Vagina (tissue), 2 donors: ENCODE measurements around the gene GPR85.

Experiments used
- CTCF ChIP-seq, 3 experiments: fragments of 450-650 bp in 2 of 3; fragments of 200-600 bp in 1 of 3; sonication (generic) in 1 of 3; IDR thresholded peaks; one replicate each; pipeline ENCODE4 v1.5.1; 2017 to 2019; ENCODE audit warnings: antibody characterized with exemption in 3 of 3, mild to moderate bottlenecking in 2 of 3, moderate library complexity in 2 of 3
- POLR2AphosphoS5 ChIP-seq, 2 donors: sonication (generic); formaldehyde crosslinking; IDR thresholded peaks; one replicate each; pipeline ENCODE4 v1.9.0; 2017; ENCODE audit warnings: antibody characterized with exemption in 2 of 2, mild to moderate bottlenecking in 2 of 2, low read depth in 1 of 2; ENCODE audit not compliant: insufficient read depth in 1 of 2

DNA sequence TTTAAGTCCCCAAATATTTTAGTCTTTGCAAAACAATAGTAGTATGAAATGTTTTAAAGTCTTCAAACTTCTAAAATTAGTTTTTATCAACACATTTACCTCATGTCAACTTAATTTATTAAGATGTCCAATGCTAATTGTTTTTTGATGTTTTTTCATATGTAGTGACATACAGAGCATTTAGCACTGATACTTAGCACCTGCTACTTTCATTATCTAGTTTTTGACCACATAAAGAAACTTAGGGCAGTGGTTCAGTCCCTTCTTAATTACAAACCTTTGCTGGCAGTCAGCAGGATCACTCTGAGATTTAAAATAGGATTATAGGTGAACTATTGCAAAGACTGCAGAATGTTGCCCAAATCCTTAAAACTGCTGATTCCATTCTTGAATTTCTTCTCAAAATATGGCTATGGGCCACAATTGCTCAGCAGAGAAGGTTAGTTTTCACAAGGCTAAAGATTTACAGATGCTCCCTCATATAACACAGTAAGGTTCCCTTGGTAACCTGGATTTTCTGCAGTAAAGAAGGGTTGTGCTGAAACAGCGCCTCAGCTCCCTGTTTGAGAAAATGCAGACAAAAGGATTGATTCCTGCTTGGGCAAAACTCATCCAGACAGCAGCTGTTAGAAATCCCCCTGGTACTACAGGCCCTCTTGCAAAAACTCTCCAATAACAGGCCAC lies 3.4 kb downstream of the GPR85 start:
- no peak for TF ChIP-seq CTCF (IDR thresholded peaks at IDR 0.05)
- TF ChIP-seq POLR2AphosphoS5 (IDR thresholded peaks at IDR 0.05; ENCODE audit: insufficient read depth in 1 of 2, low read depth in 1 of 2), result no peak
